HG02852 (cell line): ENCODE measurements around the gene DDX1.

Experiments
- ATAC-seq: cut with Tn5 transposase; IDR thresholded peaks from one replicate; pipeline ENCODE4 v1.9.1; 2021; ENCODE audit warnings: mild to moderate bottlenecking, moderate library complexity; ENCODE audit not compliant: unreplicated experiment

The DDX1 gene

DNA sequence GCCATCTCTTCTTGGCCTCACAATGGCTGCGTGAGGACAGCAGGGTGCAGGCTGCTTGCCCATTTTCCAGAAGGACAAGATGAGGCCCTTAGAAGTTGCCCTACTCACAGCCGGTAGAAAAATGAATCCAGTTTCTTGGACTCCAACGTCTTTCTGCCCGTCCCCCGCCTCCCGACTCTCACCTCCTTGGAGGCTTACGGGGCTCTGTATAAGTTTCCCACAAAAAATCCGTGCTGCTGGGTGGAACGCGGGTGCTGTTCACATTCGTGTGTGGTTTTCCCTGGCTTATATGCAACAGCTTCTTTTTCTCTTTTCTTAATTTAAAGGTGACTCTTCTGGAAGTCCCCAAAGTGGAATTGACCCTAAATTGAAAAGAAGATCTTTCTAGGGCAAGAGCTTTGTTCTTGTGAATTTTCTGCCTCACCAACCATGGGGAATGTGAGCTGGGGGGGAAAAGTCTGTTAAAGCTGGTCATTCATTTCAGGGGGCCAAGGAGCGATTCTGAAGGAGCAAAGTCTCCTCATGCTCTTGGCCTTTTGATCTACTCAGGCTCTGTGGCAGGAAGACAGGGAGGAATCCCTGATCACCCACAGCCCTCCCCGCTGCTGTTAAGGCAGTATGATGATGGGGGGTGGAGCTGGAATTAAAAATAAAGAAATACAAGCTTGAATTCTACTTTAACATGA lies 51.3 kb downstream of the DDX1 start:
- ATAC-seq = no peak

DNA sequence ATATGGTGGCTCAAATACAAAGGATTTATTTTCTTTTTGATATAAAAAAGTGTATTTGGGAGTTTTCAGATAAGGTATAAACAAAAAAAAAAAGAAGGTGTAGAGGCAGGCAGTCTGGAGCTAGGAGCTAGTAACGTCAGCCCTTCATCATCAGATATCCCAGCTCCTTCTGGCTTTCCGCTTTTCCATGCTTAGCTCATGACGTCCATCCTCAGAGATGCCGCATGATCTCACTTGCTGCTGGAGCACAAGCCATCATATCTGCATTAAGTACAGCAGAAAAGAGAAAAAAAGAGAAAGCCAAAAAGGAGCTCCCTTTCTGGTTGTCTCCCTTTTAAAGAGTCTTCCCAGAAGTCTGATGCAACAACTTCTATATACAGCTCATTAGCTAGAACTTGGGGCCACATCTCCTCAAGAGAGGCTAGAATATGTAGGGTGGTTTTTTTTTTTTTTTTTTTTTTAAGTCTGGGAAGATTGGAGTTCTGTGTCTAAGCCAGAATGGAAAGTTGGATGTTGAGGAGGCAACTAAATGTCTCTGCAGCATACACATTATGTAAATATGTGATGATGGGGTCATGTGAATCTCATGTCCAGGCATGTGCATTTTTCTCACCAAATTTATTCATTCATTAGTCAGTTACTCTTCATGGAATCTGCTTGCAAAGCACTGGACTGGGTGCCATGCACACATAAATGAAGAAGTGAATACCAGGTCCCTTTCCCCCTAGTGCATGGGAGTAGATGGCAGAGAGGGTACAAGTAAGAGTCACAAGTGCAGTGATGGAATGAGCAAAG lies 52.3 kb downstream of the DDX1 start:
- ATAC-seq = no peak

- no peak for ATAC-seq
Observed at GRCh38 chr2:15645300-15645699, 53.6 kb downstream of the DDX1 start.

GRCh38 chr2:15645720-15646385 lies 54.2 kb downstream of the DDX1 start:
- no peak for ATAC-seq

GRCh38 chr2:15646661-15647060 lies 55.0 kb downstream of the DDX1 start:
- no peak for ATAC-seq

- ATAC-seq = no peak
Observed at GRCh38 chr2:15647622-15648590, 56.2 kb downstream of the DDX1 start.

- ATAC-seq = no peak
Observed at GRCh38 chr2:15648593-15649525, 57.2 kb downstream of the DDX1 start.

- no peak for ATAC-seq
Observed at GRCh38 chr2:15649561-15650255, 58.0 kb downstream of the DDX1 start.

DNA sequence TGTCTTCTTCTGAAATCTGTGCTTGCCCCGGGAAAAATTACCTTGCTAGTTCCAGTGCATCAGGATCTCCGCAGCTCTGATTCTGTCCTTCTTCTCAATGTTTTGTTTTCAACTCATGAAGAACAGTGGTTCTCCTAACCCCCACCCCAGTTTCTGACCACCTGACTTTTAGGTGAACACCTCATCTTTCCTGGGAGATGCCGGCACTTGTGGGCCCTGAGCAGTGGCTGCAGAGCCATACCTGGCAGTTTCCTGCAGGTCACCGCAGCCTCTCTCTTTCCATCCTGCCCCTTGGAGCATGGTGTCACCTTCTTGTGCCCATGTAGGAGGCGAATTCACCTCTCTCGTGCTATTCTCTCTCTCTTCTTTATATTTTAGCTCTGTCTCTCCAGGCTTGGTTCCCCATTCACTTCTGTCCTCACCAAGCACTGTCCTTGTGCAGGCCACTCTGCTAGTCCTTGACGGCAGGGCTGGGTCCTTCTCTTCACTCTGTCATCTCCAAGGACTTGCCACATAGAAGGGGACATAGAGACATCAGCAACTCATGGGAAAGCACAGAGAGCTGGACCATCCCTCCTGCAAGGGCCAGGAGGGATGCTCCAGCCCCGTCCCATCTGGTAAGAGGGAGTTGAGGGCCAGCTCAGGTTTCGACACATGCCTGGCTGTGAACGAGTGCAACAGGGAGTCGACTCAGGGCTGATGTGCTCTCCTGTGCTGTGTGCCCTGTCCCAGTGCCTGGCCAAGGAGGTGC lies 59.1 kb downstream of the DDX1 start:
- no peak for ATAC-seq

DNA sequence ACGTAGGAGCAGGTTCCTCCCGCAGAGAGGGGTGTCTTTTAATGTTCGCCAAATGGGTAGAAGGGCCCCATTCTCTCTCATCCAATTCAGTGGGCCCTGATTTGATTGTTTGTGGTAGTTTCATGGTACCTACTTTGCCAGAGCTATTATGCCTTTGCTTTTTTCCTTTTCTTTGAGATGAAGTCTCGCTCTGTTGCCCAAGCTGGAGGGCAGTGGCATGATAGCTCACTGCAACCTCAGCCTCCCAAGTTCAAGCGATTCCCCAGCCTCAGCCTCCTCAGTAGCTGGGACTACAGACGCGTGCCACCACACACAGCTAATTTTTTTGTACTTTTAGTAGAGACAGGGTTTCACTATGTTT lies 59.7 kb downstream of the DDX1 start:
- no peak for ATAC-seq

- ATAC-seq = no peak
Observed at GRCh38 chr2:15652252-15652651, 60.6 kb downstream of the DDX1 start.

GRCh38 chr2:15652801-15653200 lies 61.1 kb downstream of the DDX1 start:
- ATAC-seq = no peak

GRCh38 chr2:15653806-15654726 lies 62.4 kb downstream of the DDX1 start:
- no peak for ATAC-seq

DNA sequence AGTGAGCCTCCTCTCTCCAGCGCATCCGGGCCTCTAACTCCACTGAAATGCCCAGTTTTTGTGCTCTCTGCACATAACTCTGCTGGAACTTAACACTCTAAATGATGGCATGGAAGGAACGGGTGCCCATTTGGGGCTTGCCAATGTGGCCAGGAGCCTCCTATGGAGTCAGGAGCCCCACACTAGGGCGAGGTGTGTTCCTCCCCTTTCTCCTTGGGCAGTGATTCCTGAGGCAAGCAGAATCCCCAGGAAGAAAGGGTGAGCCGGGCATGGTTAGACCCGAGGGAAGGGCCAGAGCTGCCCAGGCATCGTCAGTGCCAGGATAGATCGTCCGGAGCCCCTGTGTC lies 63.0 kb downstream of the DDX1 start:
- ATAC-seq = no peak

DNA sequence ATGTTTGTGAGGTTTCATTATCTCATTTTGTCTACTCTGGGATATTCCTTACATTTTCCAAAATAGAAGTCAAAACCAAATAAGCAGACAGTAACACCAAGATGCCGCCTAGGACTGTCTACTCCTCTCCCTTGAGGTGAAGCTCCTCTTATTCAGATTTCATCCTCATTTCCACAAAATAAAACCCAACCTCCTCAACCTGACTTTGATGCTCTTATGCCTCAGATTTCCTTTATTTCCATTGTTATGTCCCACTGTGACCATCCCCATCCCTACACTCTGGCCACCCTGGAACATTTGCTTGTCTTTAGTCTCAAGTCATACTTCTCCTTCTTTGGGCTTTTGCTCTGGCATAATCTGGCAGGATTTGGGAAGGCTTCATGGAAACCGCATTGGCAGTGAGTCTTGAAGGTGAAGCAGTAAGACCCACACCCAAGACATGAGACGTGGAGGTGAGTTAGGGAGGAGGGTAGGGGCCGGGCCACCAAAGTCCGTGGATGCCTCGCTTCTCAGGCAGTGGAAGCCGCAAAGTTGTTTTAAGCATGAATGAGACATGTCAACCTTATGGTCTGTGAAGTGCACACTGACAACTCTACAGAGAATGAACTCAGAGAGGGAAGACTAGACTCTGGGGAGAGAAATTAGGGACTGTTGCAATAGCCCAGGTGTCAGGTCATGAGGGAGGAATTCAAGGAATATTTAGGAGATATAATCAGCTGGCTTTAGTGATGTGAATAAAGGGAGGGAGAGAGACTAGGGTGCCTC lies 63.6 kb downstream of the DDX1 start:
- ATAC-seq = no peak

DNA sequence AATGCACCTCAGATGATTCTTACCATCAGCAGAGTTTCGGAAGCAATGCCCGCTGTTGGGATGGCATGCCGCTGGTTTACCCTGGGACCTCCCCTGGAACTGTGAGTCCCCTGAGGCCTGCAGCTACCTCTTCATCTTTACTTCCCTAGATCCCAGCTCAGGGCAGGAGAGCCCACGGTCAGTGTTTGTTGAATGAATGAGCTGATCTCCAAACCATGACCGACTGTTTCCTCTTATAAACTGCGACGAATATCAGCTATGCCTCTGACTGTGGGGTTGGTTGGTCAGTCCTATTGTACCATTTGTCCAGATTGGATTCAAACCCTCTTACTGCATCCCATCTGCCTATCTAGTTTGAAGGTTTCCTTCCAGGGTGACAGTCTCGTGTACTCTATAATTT lies 64.4 kb downstream of the DDX1 start:
- no peak for ATAC-seq

- no peak for ATAC-seq
Observed at GRCh38 chr2:15657759-15658158, 66.1 kb downstream of the DDX1 start.
